ENCODE measurements around the gene AZIN2.

Gene AZIN2

DNA sequence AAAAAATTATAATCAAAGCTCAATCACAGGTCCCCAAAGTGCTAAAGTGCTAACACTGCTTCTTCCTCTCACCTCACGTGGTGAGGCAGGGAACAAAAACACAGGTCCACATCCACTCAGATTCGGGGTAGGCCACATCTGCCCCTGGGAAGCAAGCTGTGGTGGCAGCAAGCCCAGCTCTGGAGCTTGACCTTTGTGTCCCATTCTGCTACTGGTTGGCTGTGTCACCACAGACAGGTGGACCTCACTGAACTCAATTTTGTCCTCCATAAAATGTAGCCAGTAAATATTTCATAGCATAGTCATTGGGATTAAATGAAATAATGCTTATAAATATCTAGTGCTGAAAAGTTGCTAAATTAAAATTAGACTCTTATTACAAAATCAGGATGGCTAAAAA lies 8.5 kb downstream of the AZIN2 start:
- TF ChIP-seq FOXM1 (IDR thresholded peaks at IDR 0.05; ENCODE audit: borderline replicate concordance) (no peak), ARNT (IDR thresholded peaks at IDR 0.05) (no peak), SP1 (IDR thresholded peaks at IDR 0.05) (no peak), BHLHE40 (IDR thresholded peaks at IDR 0.05; ENCODE audit: borderline replicate concordance) (no peak), L3MBTL2 (conservative IDR thresholded peaks at IDR 0.05) (no peak), LEF1 (IDR thresholded peaks at IDR 0.05; ENCODE audit: borderline replicate concordance) (no peak), TARDBP (IDR thresholded peaks at IDR 0.05) (no peak), FOXK2 (IDR thresholded peaks at IDR 0.05) (no peak), CTBP1 (IDR thresholded peaks at IDR 0.05; ENCODE audit: borderline replicate concordance) (no peak), ELF4 (IDR thresholded peaks at IDR 0.05) (no peak), SUZ12 (IDR thresholded peaks at IDR 0.05) (no peak), HDGF (IDR thresholded peaks at IDR 0.05; ENCODE audit: borderline replicate concordance) (no peak), ZNF384 (IDR thresholded peaks at IDR 0.05) (no peak)
- TF ChIP-seq, protein P1, sequence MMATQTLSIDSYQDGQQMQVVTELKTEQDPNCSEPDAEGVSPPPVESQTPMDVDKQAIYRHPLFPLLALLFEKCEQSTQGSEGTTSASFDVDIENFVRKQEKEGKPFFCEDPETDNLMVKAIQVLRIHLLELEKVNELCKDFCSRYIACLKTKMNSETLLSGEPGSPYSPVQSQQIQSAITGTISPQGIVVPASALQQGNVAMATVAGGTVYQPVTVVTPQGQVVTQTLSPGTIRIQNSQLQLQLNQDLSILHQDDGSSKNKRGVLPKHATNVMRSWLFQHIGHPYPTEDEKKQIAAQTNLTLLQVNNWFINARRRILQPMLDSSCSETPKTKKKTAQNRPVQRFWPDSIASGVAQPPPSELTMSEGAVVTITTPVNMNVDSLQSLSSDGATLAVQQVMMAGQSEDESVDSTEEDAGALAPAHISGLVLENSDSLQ (IDR thresholded peaks at IDR 0.05), result no peak
- DNase-seq (ENCODE audit: extremely low spot score), result no peak
- ChIA-PET CTCF (interaction anchor here (0.5 to 1.2 kb wide), 2 partner anchors 217 to 564 kb away, joined by 5 to 7 read pairs; no protein-coding TSS in a partner anchor), POLR2A (interaction anchor here (1.0 kb wide), 1 partner anchor 9 kb away, joined by 4 read pairs; the partner anchor contains the start of gene AZIN2)

DNA sequence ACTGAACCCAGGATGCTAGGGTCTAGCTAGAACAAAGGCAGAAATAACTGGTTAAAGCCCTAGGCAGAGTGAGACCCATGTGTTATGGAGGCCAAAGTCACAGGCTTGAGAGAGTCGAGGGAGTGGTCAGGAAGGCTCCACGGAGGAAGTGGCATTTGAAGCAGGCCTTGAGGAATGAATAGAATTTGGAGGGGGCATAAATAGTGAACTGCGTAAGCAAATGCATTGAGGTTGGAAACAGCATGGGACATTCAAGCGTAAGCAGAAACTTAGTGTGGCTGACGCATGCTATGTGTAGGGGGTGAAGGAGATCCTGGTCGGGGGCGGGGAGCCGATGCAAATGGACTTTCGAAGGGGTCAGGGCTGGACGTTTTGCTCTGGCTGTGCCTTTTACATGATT lies 11.5 kb downstream of the AZIN2 start:
- DNase-seq (ENCODE audit: extremely low spot score), result no peak
- ChIA-PET POLR2A (no interaction called here), CTCF (no interaction called here)
- TF ChIP-seq FOXA1 (IDR thresholded peaks at IDR 0.05), result no peak
- no peak for TF ChIP-seq FOXK2 (IDR thresholded peaks at IDR 0.05)
- TF ChIP-seq L3MBTL2 (conservative IDR thresholded peaks at IDR 0.05), result no peak
- TF ChIP-seq LEF1 (IDR thresholded peaks at IDR 0.05; ENCODE audit: borderline replicate concordance), result no peak
- no peak for TF ChIP-seq SUZ12 (IDR thresholded peaks at IDR 0.05)
- no peak for TF ChIP-seq ELF4 (IDR thresholded peaks at IDR 0.05)
- no peak for TF ChIP-seq ARNT (IDR thresholded peaks at IDR 0.05)
- no peak for TF ChIP-seq BHLHE40 (IDR thresholded peaks at IDR 0.05; ENCODE audit: borderline replicate concordance)
- TF ChIP-seq, protein P1 (IDR thresholded peaks at IDR 0.05), result no peak

DNA sequence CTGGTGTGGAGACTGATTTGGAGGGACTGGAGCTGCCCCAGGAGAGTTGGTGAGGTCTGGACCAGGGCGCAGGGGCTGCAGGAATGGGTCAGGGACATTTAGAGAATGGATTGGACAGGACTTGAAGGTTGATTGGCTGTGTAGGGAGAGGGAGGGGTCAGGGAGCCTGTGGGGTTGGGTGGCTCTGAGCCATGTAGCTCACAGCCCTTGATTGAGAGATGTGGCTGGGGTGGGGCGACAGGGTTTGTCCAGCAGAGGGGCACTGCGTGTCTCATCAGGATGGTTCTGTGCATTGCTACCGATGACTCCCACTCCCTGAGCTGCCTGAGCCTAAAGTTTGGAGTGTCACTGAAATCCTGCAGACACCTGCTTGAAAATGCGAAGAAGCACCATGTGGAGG lies 12.1 kb downstream of the AZIN2 start:
- CTCF ChIA-PET, result no interaction called here
- DNase-seq (ENCODE audit: extremely low spot score), result peak; percentile 53
- POLR2A ChIA-PET, result no interaction called here
- TF ChIP-seq FOXK2 (IDR thresholded peaks at IDR 0.05), result no peak
- no peak for TF ChIP-seq BHLHE40 (IDR thresholded peaks at IDR 0.05; ENCODE audit: borderline replicate concordance)
- no peak for TF ChIP-seq CTBP1 (IDR thresholded peaks at IDR 0.05; ENCODE audit: borderline replicate concordance)
- TF ChIP-seq SUZ12 (IDR thresholded peaks at IDR 0.05), result no peak
- TF ChIP-seq HDGF (IDR thresholded peaks at IDR 0.05; ENCODE audit: borderline replicate concordance), result no peak
- no peak for TF ChIP-seq TARDBP (IDR thresholded peaks at IDR 0.05)
- no peak for TF ChIP-seq LEF1 (IDR thresholded peaks at IDR 0.05; ENCODE audit: borderline replicate concordance)
- TF ChIP-seq ELF4 (IDR thresholded peaks at IDR 0.05), result no peak

DNA sequence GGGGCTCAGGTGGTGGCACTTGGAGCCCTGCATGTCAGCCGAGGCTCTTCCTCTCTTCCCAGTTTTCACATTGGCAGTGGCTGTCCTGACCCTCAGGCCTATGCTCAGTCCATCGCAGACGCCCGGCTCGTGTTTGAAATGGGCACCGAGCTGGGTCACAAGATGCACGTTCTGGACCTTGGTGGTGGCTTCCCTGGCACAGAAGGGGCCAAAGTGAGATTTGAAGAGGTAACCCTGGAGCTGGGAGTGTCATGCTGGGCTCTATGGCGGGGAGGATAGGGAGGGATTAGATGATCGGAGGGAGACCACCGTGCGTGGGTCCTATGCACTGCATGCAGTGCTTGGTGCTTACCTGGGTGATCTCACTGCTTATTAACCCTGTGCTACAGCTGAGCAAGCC lies 13.5 kb downstream of the AZIN2 start:
- CTCF ChIA-PET, result interaction anchor here (0.6 to 2.9 kb wide), 2 partner anchors 8 to 142 kb away, joined by 3 to 19 read pairs; no protein-coding TSS in a partner anchor
- POLR2A ChIA-PET, result no interaction called here
- DNase-seq (ENCODE audit: extremely low spot score), result no peak
- no peak for TF ChIP-seq ELF4 (IDR thresholded peaks at IDR 0.05)
- TF ChIP-seq, protein P1 (IDR thresholded peaks at IDR 0.05), result no peak
- TF ChIP-seq ARNT (IDR thresholded peaks at IDR 0.05), result no peak
- TF ChIP-seq FOXA1 (IDR thresholded peaks at IDR 0.05), result no peak
- no peak for TF ChIP-seq HDGF (IDR thresholded peaks at IDR 0.05; ENCODE audit: borderline replicate concordance)
- no peak for TF ChIP-seq SP1 (IDR thresholded peaks at IDR 0.05)
- TF ChIP-seq BHLHE40 (IDR thresholded peaks at IDR 0.05; ENCODE audit: borderline replicate concordance), result no peak
- TF ChIP-seq CTBP1 (IDR thresholded peaks at IDR 0.05; ENCODE audit: borderline replicate concordance), result no peak
- no peak for TF ChIP-seq NFRKB (IDR thresholded peaks at IDR 0.05)
- no peak for TF ChIP-seq LEF1 (IDR thresholded peaks at IDR 0.05; ENCODE audit: borderline replicate concordance)
- TF ChIP-seq FOXM1 (IDR thresholded peaks at IDR 0.05; ENCODE audit: borderline replicate concordance), result no peak
- TF ChIP-seq TARDBP (IDR thresholded peaks at IDR 0.05), result no peak
- no peak for TF ChIP-seq L3MBTL2 (conservative IDR thresholded peaks at IDR 0.05)
- no peak for TF ChIP-seq SUZ12 (IDR thresholded peaks at IDR 0.05)
- no peak for TF ChIP-seq ZNF384 (IDR thresholded peaks at IDR 0.05)
- TF ChIP-seq FOXK2 (IDR thresholded peaks at IDR 0.05), result no peak

DNA sequence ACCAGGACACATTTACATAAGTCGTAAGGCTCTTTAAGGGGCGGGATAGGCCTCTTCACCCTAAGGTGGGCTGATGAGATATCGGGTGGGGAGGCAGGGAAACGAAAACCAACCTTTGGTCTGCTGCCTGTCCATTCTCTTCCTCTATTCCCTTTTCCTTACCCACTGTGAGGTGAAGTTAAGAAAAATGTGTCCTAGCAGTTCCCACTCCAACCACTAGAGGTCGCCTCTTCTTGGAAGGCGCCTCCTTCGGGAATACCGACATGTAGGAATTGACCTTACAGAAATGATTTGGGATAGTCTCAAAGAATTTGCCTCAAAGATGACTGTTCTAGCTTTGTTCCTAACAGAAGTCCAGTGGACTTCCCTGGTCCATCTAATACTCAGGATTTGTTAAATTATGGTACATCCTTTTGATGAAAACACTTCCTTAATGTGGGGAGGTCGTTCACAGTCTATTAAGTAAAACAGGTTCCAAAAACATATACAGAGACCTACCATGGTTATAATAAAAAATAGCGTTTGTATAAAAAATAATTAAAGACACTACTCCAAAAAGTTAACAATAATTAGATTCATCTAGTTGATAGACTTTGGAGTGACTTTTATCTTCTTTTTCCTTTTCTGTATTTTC lies 14.1 kb downstream of the AZIN2 start:
- ChIA-PET POLR2A (interaction anchor here (1.2 kb wide), 1 partner anchor 30 kb away, joined by 3 read pairs; no protein-coding TSS in a partner anchor), CTCF (interaction anchor here (0.6 to 2.9 kb wide), 6 partner anchors 9 to 162 kb away, joined by 3 to 19 read pairs (median 4); no protein-coding TSS in a partner anchor)
- TF ChIP-seq LEF1 (IDR thresholded peaks at IDR 0.05; ENCODE audit: borderline replicate concordance), result no peak
- TF ChIP-seq HDGF (IDR thresholded peaks at IDR 0.05; ENCODE audit: borderline replicate concordance), result no peak
- no peak for TF ChIP-seq ZNF384 (IDR thresholded peaks at IDR 0.05)
- peak; percentile 83 for DNase-seq (ENCODE audit: extremely low spot score)

DNA sequence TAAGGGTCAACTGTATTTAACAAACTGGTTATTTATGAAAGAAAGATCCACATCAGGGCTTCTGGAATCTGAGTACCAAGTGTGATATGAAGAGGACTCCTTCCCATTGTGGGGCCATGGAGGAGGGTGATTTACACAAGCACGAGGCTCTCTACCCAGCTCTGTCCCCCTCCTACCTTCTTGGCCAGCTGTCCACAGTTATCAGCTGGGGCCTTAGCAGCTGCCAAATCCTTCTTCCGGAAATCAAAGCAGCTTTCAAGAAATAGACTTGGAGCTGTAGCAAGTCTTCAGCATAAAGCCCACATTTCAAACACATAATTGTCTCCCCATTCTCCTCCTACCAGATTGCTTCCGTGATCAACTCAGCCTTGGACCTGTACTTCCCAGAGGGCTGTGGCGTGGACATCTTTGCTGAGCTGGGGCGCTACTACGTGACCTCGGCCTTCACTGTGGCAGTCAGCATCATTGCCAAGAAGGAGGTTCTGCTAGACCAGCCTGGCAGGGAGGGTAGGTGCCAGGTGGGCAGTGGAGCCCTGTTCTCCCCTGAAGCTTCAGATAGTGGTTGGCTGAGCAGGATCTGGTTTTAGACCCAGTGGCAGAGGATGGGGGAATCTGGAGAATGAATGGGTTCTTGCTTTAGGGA lies 15.5 kb downstream of the AZIN2 start:
- TF ChIP-seq SP1 (IDR thresholded peaks at IDR 0.05) (no peak), ELF4 (IDR thresholded peaks at IDR 0.05) (no peak), ZNF384 (IDR thresholded peaks at IDR 0.05) (no peak), ARNT (IDR thresholded peaks at IDR 0.05) (no peak), BHLHE40 (IDR thresholded peaks at IDR 0.05; ENCODE audit: borderline replicate concordance) (no peak), LEF1 (IDR thresholded peaks at IDR 0.05; ENCODE audit: borderline replicate concordance) (no peak), FOXM1 (IDR thresholded peaks at IDR 0.05; ENCODE audit: borderline replicate concordance) (no peak), CTBP1 (IDR thresholded peaks at IDR 0.05; ENCODE audit: borderline replicate concordance) (no peak), NFRKB (IDR thresholded peaks at IDR 0.05) (no peak)
- TF ChIP-seq, protein P1 (IDR thresholded peaks at IDR 0.05), result no peak
- DNase-seq (ENCODE audit: extremely low spot score), result no peak
- POLR2A ChIA-PET, result interaction anchor here (1.2 kb wide), 1 partner anchor 29 kb away, joined by 3 read pairs; no protein-coding TSS in a partner anchor
- CTCF ChIA-PET, result interaction anchor here (0.7 to 2.9 kb wide), 5 partner anchors 10 to 203 kb away, joined by 3 to 19 read pairs (median 4); no protein-coding TSS in a partner anchor
